Hematopoietic multipotent progenitor cell treated with erythropoietin and hydrocortisone succinate and interleukin-3 and kit ligand, for 15 days (in vitro differentiated cells): Measurements from ENCODE around the gene ARMC5.
"Not testable (repeated sequence)": the region's sequence is repeated elsewhere in the genome, so short reads cannot be mapped to it uniquely, and the experiment has no call there.

Experiments used
- DNase-seq: peaks from one replicate; pipeline ENCODE4 v3.0.0-alpha.2; 2015; ENCODE audit warnings: low spot score

Gene ARMC5

DNA sequence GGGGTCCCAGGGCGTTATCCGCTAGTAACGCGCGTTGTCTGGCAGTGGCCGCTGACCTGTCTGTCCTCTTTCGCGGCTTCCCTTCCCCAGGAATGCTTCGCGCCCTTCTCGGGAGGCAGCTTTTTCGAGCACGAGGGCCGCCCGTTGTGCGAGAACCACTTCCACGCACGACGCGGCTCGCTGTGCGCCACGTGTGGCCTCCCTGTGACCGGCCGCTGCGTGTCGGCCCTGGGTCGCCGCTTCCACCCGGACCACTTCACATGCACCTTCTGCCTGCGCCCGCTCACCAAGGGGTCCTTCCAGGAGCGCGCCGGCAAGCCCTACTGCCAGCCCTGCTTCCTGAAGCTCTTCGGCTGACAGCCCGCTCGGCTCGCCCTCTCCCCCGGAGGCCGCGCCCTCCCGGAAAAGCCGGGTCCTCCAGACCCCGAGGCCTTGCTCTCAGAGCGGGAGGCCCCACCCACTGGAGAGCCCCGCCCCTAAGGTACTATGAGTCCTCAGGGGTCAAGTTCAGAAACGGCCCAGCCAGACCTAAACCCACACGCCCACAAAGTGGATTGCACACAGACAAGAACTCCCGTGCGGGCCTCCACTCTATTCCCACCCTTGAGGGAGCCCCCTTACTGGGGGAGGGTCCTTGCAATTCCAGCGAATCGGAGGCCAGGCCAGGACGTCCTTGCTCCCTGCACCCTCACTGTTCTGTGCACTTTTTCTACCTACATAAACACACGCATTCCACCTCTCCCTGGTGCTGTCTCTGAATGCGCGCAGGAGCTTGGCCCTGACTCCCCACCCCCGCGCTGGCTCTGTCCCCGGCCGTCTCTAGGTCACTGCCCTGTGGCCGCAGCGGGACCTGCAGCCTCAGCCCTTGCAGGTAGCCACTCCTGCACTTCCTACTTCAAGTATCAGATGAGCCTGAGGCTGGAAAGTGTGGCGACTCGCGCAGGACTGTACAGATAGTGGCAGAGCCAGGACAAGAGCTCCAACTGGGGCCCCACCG, 18.2 kb downstream of the ARMC5 start:
- DNase-seq = peak; percentile 45

DNA sequence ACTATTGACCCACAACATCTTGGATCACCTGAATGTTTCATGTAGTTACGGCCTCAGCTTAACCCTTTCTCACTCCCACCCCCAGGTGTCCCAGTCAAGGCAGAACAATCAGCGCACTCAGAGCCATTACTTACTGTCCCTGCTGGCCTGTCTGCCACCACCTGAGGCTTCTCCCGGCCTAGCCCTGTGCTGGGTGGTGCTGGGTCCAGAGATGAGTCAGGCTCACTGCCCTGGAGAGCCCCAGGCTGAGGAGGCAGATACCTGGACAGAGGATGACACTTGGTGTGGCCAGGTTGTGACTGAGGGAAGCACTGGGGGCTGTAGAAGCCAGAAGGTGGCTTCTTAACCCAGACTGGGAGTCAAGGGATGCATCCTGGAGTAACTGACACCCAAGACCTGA, 19.7 kb downstream of the ARMC5 start:
- DNase-seq = no peak

GRCh38 chr16:31479751-31480150, 20.4 kb downstream of the ARMC5 start:
- DNase-seq = no peak

- DNase-seq = peak; percentile 34
Measured at GRCh38 chr16:31480851-31481536, 21.7 kb downstream of the ARMC5 start.

- no peak for DNase-seq
Measured at GRCh38 chr16:31483081-31483480, 23.8 kb downstream of the ARMC5 start, which contains the start of gene SLC5A2. Gene SLC5A2 (plus strand): TSS chr16:31483123. CDS start chr16:31483137, 14 bp downstream.

DNA sequence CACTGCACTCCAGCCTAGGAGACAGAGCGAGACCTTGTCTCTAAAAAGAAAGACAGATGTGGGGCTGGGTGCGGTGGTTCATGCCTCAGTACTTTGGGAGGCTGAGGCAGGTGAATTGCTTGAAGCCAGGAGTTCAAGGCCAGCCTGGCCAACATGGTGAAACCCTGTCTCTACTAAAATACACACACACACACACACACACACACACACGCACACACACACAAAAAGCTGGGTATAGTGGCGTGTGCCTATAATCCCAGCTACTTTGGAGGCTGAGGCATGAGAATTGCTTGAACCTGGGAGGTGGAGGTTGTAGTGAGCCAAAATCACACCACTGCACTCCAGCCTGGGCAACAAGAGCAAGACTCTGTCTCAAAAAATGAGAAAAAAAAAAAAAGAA, 24.7 kb downstream of the ARMC5 start:
- not testable (repeated sequence) for DNase-seq

DNA sequence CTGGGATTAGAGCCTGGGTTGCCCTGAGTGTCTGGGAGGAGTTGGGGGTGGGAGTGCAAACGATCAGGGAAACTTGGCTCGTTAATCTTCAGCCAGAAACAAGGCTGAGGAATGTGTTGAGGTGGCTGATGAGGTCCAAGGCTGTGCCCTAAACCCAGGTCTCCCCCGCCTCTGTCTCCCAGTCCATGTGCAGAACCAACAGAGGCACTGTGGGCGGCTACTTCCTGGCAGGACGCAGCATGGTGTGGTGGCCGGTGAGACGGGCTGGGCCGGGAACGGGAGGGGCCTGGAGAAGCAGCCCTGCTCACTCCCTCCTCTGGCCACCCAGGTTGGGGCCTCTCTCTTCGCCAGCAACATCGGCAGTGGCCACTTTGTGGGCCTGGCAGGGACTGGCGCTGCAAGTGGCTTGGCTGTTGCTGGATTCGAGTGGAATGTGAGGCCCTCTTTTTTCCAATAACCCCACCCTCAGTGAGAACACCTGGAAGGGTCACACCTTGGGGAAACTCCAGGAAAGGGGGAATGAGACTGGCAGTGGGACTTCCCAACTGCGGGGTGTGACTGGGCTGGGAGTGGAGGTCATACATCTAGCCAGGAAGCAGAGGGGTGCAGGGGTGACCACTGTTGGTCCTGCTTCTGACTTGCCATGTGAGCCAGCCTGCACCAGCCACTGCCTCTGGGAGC, 25.3 kb downstream of the ARMC5 start:
- no peak for DNase-seq

DNA sequence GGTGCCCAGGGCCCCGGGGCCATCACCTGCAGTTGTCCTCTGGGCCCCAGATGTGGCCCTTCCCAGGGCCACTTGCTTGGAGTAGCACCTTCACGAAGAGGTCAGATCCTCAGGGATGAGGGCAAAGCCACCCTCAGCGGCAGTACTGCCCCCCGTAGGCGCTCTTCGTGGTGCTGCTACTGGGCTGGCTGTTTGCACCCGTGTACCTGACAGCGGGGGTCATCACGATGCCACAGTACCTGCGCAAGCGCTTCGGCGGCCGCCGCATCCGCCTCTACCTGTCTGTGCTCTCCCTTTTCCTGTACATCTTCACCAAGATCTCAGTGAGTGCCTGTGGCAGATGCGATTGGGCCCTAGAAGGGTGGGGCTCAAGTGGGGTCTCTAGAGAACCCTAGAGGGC, 26.3 kb downstream of the ARMC5 start:
- no peak for DNase-seq

DNA sequence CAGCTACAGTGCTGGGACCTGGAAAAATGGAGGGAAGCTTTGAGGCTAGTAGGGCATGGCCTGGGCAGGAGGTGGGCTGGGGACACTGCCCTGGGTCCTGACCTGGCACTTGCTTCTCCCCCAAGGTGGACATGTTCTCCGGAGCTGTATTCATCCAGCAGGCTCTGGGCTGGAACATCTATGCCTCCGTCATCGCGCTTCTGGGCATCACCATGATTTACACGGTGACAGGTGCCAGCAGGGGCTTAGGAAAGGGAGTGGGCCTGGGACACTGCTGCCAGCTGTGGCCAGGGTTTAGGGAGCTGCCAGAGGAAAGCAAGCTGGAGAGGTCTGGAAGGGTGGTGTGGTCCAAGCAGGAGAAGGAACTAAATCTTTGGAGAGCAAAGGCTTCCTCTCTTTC, 26.7 kb downstream of the ARMC5 start:
- DNase-seq = no peak

- no peak for DNase-seq
Measured at GRCh38 chr16:31487071-31487719, 27.9 kb downstream of the ARMC5 start.

DNA sequence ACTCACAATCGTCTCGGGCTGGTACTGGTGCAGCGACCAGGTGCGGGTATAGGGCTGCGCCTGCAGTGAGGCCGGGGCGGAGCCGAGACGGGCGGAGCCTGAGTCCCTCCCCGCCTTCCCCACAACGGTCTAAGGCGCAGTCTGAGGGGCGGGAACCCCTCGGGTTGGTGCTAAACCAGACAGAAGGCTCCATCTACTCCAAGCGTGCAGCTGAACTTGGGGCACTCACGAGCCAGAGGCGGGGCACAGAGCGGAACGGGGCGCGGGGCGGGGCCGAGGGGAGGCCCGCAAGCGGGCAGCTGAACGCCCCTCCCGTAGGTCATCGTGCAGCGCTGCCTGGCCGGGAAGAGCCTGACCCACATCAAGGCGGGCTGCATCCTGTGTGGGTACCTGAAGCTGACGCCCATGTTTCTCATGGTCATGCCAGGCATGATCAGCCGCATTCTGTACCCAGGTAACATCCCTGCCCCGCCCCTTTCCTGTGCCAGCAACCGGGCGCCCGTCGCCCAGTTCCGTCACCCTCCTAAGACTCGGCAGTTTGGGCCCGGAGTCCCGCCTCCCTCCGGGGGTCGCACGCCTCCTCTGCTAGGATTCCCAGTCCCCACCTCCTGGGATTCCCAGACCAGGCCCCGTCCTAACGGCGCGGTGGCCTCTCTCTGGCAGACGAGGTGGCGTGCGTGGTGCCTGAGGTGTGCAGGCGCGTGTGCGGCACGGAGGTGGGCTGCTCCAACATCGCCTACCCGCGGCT, 28.6 kb downstream of the ARMC5 start:
- peak; percentile 56 for DNase-seq

GRCh38 chr16:31488468-31489297, 29.4 kb downstream of the ARMC5 start:
- no peak for DNase-seq

DNA sequence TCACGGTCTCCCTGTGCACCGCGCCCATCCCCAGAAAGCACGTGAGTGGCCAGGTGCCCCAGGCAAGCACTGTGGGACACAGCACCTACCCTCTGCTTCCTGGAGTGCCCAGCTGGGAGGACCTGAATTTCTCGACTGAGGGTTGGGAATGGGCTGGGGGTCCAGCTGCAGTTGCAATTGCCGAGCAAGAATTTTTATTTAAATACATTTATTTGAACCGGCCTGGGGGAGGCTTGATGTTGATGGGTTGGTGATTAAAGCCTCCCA, 29.9 kb downstream of the ARMC5 start:
- DNase-seq = no peak

DNA sequence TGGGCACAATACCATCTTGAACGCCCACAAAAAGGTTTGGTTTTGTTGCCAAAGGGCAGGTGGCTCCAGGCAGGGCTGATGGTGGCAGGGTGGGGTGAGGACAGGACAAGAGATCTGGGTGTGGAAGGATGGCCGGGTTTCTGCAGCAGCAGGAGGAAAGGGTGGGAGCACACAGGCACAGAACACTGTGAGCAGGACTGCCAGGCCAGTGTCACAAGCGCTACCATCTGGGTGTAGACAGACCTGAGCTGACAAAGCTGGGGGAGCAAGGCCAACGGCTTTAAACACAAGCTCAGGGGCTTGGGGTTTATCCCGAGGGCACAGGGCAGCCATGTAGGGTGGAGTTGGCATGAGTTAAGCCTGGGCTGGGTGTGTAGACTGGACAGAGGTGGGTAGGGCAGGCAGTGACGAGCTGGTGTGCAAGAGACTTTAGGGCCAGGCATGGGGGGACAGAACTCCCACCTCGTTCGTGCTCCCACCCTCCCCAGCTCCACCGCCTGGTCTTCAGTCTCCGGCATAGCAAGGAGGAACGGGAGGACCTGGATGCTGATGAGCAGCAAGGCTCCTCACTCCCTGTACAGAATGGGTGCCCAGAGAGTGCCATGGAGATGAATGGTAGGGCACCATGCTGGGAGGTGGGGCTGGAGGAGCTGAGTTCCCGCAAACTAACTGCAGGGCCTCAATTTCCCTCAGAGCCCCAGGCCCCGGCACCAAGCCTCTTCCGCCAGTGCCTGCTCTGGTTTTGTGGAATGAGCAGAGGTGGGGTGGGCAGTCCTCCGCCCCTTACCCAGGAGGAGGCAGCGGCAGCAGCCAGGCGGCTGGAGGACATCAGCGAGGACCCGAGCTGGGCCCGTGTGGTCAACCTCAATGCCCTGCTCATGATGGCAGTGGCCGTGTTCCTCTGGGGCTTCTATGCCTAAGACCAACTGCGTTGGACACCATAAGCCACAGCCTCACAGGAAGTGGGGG, 30.6 kb downstream of the ARMC5 start:
- no peak for DNase-seq

GRCh38 chr16:31491778-31492418, 32.6 kb downstream of the ARMC5 start:
- DNase-seq = no peak

GRCh38 chr16:31493506-31494125, 34.3 kb downstream of the ARMC5 start:
- no peak for DNase-seq

DNA sequence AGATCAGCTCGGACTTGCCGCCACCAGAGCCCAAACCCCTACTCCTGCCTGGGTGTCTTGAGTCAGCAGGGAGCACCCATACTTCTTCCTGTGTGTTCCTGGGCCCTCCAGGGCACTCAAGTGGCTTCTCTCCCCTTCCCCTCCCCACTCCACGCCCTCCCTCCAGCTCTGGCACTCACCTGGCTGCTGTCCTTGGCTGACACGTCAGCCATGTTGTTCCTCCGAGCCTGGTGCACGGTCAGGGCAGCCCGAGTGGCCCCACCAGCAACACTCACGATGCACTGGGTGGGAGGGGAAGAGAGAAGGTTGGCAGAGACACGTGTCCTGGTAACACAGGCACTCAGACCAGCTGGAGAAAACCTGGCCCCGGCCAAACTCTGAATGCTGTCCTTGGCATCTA, 37.4 kb downstream of the ARMC5 start:
- DNase-seq = no peak

DNA sequence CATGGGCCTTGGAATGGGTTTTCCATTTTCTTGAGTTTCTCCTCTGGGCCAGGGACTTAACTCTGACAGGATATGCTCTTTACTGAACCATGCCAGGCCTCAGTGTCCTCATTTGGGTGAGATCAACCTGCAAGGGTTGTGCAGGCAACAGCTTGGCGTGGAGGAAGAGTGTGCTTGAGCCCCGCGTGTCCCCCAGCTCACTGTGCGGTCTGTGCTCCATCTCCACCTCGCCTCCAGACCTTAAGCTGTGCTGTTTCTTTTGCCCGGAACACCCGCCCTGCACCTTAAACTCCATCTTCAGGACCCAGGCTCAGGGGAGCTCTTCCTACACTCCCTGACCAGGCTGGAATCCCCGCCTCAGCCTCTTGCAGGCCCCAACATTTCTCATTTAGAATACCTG, 39.2 kb downstream of the ARMC5 start:
- DNase-seq = no peak
